Esophagus squamous epithelium (tissue), 5 donors: ENCODE measurements around the gene FYCO1. TPM values are rescaled to one million over a fixed set of nuclear protein-coding genes. Genes with fewer than 3 reads are reported as not detected.
"Not testable (repeated sequence)": the region's sequence is repeated elsewhere in the genome, so short reads cannot be mapped to it uniquely, and the experiment has no call there.

ENCODE experiments used
- DNase-seq: peaks from one replicate; lab custom pipeline; 2025; lab: John Stamatoyannopoulos, UW
- H3K27ac ChIP-seq, 4 donors: fragments of 200-600 bp; sonication (generic); one replicate each; pipeline ENCODE4 v1.5.1; 2016 to 2019; ENCODE audit warnings: mild to moderate bottlenecking in 1 of 4
- H3K27me3 ChIP-seq, 4 donors: fragments of 200-600 bp; sonication (generic); 1 replicate in 3 of 4; 2 replicates in 1 of 4; pipeline versions ENCODE4 v1.5.1 to v1.6.0; 2017 to 2021; ENCODE audit warnings: antibody characterized with exemption in 1 of 4
- H3K36me3 ChIP-seq, 3 donors: fragments of 200-600 bp; sonication (generic); one replicate each; pipeline ENCODE4 v1.5.1; 2016 to 2019
- H3K4me1 ChIP-seq, 3 donors: fragments of 200-600 bp; sonication (generic); one replicate each; pipeline ENCODE4 v1.5.1; 2017 to 2019
- H3K4me3 ChIP-seq, 4 donors: fragments of 200-600 bp; sonication (generic); 1 replicate in 3 of 4; 2 replicates in 1 of 4; pipeline ENCODE4 v1.5.1; 2016 to 2019; ENCODE audit warnings: mild to moderate bottlenecking in 2 of 4, moderate library complexity in 1 of 4
- H3K9me3 ChIP-seq, 3 donors: fragments of 200-600 bp; sonication (generic); one replicate each; pipeline ENCODE4 v1.5.1; 2016 to 2019
- POLR2A ChIP-seq, 4 donors: fragments of 450-650 bp; IDR thresholded peaks; one replicate each; pipeline ENCODE4 v1.6.1; 2017; ENCODE audit warnings: antibody characterized with exemption in 4 of 4, mild to moderate bottlenecking in 4 of 4, moderate library complexity in 3 of 4
- WGBS, 2 donors: methylation state at CpG; one replicate each; pipeline ENCODE4 v1.1.5; 2018; 5-methylcytosine and 5-hydroxymethylcytosine counted together
- intact Hi-C: fragments of 100-400 bp; cut with DNase I; formaldehyde crosslinking; loops from one replicate; pipeline ENCODE4 v1.15.0; 2022
- total RNA-seq, 4 donors: library from RNA; depleted of rRNA; stranded (reverse); fragments of >200 nt; gene quantifications; one replicate each; pipeline ENCODE4 v1.1.0, GENCODE V29; 2016
- TF ChIP-seq, protein P1 (sequence below), 6 experiments: fragments of 450-650 bp in 4 of 6; fragments of 200-600 bp in 2 of 6; sonication (generic) in 2 of 6; IDR thresholded peaks; one replicate each; pipeline ENCODE4 v1.5.1; 2016 to 2019; ENCODE audit warnings: antibody characterized with exemption in 6 of 6, mild to moderate bottlenecking in 4 of 6, moderate library complexity in 4 of 6
- donor health status: DM: yes; HTN: yes; CAD: no.

FYCO1 gene
- total RNA-seq: 10 to 100 TPM; 17.8 to 33.3 (median 25.0) TPM

DNA sequence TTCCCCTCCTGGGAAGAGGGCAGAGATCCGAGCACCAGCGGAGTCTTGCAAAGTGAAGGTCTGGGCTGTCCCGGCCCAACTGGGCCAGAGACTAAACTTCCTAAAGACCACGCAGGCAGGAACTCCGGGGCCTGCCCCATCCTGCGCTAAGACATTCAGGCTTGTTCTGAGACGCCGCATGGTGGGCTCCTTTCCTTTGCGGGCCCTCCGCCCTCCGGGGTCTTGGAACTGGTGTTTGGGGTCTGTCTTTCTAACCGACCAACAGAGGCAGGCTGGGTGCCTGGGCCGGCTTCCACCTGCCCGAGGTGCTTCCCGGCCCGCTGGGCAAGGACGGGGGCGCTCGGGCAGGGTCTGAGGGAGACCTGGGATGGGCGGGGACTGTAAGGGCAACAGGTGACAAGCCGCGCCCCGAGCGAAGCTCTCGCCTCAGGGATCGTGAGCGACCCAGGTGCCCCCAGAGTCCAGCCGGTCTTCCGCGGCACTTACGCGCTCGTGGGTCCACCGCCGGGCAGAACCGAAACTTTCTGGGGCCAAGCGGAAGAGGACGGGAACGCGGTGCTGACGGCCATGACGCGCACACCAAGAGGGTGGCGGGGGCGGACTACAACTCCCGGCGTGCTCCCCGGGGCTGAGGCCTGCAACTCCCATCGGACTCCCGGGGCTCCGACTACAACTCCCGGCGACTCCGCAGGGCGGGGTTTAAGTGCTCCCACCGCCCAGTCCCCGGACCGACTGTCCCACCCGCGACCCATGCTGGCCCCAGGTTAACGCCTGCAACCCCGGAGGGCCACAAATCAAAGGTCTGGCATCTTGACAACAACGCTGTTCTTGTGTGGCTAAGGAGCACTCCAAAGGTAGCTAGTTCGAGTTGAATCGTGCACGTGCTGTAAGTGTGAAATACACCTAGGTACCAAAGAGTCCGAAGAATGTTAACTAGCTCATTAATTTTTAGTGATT is at the start of gene FYCO1:
TSS of gene FYCO1 (minus strand) at position 589 of the 957 bp plus-strand sequence. CDS start 10,914 bp downstream, outside the sequence.
- Histone ChIP-seq H3K27me3 (no peaks in the 10 kb centered on the region), H3K4me3 (peak within 1 kb of the TSS; percentile 70 to 98 (median 81)), H3K36me3 (no peaks in the 10 kb centered on the region), H3K4me1 (peaks cover 22 to 55% (median 36%) of the 10 kb centered on the region in 3 donors), H3K9me3 (no peaks in the 10 kb centered on the region), H3K27ac (peak within 1 kb of the TSS; percentile 90 to 97 (median 94))
- DNase-seq: peak; percentile 59
- 3 to 8% methylated on average over 14 to 28 of the region's 67 CpGs for WGBS, 2 donors
- TF ChIP-seq, protein P1, sequence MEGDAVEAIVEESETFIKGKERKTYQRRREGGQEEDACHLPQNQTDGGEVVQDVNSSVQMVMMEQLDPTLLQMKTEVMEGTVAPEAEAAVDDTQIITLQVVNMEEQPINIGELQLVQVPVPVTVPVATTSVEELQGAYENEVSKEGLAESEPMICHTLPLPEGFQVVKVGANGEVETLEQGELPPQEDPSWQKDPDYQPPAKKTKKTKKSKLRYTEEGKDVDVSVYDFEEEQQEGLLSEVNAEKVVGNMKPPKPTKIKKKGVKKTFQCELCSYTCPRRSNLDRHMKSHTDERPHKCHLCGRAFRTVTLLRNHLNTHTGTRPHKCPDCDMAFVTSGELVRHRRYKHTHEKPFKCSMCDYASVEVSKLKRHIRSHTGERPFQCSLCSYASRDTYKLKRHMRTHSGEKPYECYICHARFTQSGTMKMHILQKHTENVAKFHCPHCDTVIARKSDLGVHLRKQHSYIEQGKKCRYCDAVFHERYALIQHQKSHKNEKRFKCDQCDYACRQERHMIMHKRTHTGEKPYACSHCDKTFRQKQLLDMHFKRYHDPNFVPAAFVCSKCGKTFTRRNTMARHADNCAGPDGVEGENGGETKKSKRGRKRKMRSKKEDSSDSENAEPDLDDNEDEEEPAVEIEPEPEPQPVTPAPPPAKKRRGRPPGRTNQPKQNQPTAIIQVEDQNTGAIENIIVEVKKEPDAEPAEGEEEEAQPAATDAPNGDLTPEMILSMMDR (IDR thresholded peaks at IDR 0.05): peak in 1 of 6 experiments; percentile 12
- TF ChIP-seq POLR2A (IDR thresholded peaks at IDR 0.05): peak in 2 of 4 donors; percentile 76 to 88
- intact Hi-C loops: no loop called here

DNA sequence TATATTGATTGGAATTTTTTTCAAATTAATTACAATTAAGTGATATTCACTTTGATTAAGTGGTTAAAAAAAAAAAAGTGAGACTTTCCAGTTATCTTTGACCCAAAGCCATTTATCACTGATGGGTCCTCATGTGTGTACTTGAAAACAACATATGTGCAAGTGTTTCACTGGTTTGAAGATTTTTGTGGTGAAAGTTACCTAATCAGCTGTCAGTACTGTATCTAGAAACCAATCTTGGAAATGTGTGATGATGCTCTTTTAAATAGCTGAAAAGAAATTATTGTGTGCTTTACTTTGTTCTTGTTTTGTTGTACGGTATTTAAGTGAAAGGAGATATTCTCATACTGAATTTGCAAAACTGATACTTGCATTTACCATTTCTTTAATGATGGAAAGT is 43.3 kb upstream of the FYCO1 start:
- no peaks in the 10 kb centered on the region for H3K9me3 ChIP-seq
- WGBS, 2 donors: 89 to 95% methylated on average over 1 of the region's 1 CpG
- H3K4me1 ChIP-seq: no peaks in the 10 kb centered on the region
- no peak overlapping the region for H3K27ac ChIP-seq
- no peaks in the 10 kb centered on the region for H3K27me3 ChIP-seq
- TF ChIP-seq POLR2A (IDR thresholded peaks at IDR 0.05): no peak
- TF ChIP-seq, protein P1 (IDR thresholded peaks at IDR 0.05): no peak
- no peaks in the 10 kb centered on the region for H3K36me3 ChIP-seq
- intact Hi-C loops: no loop called here
- no peak overlapping the region for H3K4me3 ChIP-seq
- no peak for DNase-seq

DNA sequence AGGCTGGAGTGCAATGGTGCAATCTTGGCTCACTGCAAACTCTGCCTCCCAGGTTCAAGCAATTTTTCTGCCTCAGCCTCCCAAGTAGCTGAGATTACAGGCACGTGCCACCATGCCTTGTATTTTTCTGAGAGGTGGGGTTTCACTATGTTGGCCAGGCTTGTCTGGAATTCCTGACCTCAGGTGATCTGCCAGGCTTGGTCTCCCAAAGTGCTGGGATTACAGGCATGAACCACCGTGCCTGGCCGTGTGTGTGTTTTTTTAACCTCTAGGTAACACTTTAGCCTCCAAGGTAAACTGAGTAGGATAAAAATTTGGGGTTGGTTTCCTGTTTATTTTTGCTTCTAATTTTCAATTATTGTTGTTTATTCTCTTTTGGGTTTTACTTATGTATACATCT is 42.4 kb upstream of the FYCO1 start:
- intact Hi-C loops, H3K36me3 ChIP-seq, H3K27ac ChIP-seq, H3K4me1 ChIP-seq, H3K4me3 ChIP-seq, H3K9me3 ChIP-seq, DNase-seq, H3K27me3 ChIP-seq: not testable (repeated sequence)
- WGBS, 2 donors: 45 to 52% methylated on average over 3 of the region's 3 CpGs

DNA sequence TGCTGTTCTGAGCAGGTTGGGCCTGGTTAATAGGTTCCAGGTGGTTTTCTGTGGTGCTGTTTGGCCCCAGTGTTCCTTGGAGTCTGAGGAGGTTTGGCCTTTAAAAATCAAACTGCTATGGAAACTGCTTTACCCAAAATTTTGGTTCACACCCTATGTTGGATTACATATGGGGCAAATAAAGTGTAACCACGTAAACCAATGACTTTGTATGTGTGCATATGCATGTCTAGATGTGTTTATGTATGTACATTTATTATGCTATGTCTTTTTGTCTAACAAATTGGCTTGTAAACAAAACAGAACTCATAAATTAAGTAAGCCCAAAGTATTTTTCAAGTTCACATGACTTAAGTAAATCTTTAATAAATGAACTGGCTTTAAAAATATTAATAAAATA is 40.6 kb upstream of the FYCO1 start:
- Histone ChIP-seq H3K4me3 (no peak overlapping the region), H3K27me3 (no peaks in the 10 kb centered on the region), H3K4me1 (no peaks in the 10 kb centered on the region), H3K9me3 (no peaks in the 10 kb centered on the region), H3K27ac (no peak overlapping the region), H3K36me3 (no peaks in the 10 kb centered on the region)
- intact Hi-C loops: no loop called here
- DNase-seq: no peak
- 67 to 80% methylated on average over 1 of the region's 1 CpG for WGBS, 2 donors
- TF ChIP-seq POLR2A (IDR thresholded peaks at IDR 0.05): no peak
- TF ChIP-seq, protein P1 (IDR thresholded peaks at IDR 0.05): no peak

DNA sequence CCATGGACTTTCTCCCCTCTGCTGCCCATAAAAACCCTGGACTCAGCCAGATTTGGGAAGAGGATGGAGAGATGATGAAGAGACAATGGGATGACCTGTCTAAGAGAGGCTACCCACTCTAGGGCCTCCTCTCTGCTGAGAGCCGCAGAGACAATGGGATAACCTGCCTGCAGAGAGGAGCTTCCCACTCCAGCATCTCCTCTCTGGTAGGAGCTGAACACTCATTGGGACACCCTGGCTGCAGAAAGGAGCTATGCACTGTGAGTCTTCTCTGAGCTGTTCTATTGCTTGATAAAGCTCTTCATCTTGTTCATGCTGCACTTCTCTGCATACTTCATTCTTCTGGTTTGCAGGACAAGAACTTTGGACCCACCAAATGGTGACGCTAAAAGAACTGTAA is 36.1 kb upstream of the FYCO1 start:
- H3K9me3 ChIP-seq: peaks cover 0 to 4% (median 0%) of the 10 kb centered on the region in 3 donors
- 71 to 79% methylated on average over 2 of the region's 2 CpGs for WGBS, 2 donors

More for the DNA sequence above, 36.1 kb upstream of the FYCO1 start:
- Histone ChIP-seq H3K36me3 (no peaks in the 10 kb centered on the region), H3K27me3 (no peaks in the 10 kb centered on the region), H3K27ac (no peak overlapping the region), H3K4me3 (no peak overlapping the region), H3K4me1 (no peaks in the 10 kb centered on the region)
- TF ChIP-seq POLR2A (IDR thresholded peaks at IDR 0.05): no peak
- TF ChIP-seq, protein P1 (IDR thresholded peaks at IDR 0.05): no peak
- intact Hi-C loops: no loop called here
- no peak for DNase-seq
